ENCODE results near the gene ELANE.
"Not testable (repeated sequence)": the region's sequence is repeated elsewhere in the genome, so short reads cannot be mapped to it uniquely, and the experiment has no call there.

Gene ELANE

DNA sequence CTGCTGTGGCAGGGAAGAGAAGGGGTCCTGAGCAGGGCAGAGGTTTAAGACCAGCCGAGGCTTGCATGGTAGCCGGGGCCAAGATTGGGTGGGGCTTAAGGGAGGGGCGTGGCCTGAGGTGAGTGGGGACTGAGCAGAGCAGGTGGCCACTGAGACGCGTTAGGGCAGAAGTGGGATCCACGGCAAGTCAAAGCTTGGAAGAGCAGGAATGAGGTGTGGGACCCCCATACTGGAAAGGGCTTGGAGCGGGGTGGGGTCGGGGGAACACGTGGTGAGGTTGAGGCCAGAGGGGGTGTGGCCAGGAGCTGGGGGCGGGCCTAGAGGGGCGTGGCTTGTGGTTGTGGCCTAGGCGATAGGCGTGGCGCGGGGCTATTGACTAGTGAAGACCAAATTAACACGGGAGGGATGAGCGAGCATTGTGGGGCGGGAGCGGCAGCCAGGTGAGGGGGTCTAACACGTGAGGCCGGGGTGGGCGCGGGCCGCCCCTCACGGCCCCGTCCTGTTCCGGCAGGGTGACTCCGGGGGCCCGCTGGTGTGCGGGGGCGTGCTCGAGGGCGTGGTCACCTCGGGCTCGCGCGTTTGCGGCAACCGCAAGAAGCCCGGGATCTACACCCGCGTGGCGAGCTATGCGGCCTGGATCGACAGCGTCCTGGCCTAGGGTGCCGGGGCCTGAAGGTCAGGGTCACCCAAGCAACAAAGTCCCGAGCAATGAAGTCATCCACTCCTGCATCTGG lies 10.6 kb downstream of the ELANE start:
- DNase-seq (ENCODE audit: low spot score), result peak; percentile 54

DNA sequence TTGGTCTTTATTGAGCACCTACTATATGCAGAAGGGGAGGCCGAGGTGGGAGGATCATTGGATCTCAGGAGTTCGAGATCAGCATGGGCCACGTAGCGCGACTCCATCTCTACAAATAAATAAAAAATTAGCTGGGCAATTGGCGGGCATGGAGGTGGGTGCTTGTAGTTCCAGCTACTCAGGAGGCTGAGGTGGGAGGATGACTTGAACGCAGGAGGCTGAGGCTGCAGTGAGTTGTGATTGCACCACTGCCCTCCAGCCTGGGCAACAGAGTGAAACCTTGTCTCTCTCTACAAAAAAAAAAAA lies 11.2 kb downstream of the ELANE start:
- DNase-seq (ENCODE audit: low spot score), result no peak

DNA sequence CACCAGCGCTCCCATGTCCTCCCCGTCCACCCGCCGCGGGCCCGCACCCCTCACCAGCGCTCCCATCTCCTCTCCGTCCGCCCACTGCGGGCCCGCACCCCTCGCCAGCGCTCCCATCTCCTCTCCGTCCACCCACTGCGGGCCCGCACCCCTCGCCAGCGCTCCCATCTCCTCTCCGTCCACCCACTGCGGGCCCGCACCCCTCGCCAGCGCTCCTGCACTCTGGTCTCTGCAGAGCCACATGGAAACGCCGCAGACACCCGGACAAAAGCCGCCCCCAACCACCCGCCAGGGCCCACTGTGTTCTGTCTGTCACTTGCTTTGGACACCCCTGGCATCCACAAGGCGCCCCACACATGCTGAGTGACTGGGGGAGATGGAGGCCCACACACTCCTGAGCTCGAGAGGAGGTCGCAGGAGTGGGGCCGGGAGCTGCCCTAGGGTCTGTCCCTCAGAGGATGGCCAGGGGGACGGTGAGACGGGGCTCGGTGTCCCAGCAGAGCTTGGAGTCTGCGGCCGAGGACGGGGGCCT lies 14.7 kb downstream of the ELANE start:
- DNase-seq (ENCODE audit: low spot score), result no peak

DNA sequence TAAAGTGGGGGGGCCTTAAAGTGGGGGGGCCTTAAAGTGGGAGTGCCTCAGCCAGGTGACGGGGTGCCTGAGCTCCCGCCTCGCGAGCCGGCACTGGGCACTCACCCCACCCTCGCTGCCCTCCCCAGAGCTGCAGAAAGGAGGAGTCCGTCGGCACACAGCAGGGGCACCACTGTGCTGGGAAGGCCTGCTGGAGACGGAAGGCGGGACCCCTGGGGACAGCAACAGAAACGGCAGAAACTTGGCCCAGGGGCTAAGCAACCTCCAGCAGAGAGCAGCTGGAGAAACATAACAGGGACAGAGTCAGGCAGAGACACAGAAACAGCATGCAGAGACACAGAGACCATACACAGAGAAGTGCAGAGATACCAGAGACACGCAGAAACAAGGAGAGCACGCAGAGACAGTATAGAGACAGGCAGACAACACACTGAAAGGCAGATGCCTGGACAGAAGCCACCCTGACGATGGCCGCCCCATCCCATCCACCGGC lies 15.2 kb downstream of the ELANE start:
- DNase-seq (ENCODE audit: low spot score), result no peak

DNA sequence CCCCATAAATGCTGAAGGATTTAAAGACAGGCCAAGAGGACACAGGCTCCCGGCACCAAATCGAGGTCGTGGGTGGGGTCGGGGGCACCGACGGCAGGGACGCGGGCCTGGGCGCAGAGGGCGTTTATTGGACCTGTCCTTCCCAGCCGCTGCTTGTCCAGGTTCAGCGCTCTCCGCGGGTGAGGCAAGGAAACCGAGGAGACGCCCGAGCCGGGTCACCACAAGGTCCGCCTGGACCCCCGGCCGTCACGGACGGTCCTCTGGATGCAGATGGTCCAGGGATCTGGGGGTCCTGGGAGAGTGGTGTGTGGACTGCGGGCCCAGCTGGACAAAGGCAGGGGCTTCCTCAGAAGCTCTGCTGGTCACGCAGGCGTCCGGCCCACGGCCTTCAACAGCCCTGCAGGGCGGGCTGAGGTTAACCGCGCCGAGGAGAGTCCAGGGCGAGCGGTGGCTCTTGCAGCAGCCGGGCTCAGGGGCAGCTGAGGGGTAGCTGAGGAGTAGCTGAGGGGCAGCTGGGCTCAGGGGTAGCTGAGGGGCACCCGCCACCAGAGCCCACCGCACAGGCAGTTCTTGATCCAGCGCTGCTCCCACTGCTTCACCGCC lies 15.9 kb downstream of the ELANE start:
- no peak for DNase-seq (ENCODE audit: low spot score)

DNA sequence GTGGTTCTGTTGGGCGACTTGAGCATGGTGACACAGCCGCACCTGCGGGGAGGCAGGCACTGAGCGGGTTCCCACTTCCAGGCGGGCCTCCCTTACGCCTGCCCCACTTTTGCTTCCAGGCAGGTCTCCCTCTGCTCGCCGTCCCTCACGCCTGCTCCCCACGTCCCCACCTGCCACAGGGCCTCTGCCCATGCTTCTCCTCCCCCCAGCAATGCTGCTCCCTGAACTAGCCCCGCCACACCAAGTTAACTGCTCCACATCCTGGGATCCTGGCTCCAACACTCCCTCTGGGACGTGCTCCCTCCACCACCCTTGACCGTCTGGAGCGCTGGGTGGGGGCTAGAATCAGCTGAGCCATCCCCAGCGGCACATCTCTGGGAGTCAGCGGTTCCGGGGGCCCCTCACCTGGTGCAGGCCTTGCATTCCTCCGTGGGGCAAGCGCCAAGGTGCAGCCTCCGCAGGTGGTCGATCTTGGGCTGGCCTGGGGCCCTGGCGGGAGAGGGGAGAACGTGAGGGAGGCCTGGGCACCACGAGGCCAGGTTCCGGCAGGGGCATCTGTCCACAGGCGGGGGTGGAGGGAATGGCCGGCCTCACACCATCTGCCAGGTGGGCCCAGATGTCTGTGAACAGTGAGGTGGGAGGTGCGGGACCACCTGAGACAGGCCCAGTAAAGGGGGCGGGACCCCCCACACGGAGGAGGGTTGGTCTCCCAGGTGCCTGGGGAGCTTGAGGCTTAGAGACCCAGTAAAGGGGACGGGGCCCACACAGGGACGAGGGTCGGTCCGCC lies 16.5 kb downstream of the ELANE start:
- DNase-seq (ENCODE audit: low spot score), result no peak

DNA sequence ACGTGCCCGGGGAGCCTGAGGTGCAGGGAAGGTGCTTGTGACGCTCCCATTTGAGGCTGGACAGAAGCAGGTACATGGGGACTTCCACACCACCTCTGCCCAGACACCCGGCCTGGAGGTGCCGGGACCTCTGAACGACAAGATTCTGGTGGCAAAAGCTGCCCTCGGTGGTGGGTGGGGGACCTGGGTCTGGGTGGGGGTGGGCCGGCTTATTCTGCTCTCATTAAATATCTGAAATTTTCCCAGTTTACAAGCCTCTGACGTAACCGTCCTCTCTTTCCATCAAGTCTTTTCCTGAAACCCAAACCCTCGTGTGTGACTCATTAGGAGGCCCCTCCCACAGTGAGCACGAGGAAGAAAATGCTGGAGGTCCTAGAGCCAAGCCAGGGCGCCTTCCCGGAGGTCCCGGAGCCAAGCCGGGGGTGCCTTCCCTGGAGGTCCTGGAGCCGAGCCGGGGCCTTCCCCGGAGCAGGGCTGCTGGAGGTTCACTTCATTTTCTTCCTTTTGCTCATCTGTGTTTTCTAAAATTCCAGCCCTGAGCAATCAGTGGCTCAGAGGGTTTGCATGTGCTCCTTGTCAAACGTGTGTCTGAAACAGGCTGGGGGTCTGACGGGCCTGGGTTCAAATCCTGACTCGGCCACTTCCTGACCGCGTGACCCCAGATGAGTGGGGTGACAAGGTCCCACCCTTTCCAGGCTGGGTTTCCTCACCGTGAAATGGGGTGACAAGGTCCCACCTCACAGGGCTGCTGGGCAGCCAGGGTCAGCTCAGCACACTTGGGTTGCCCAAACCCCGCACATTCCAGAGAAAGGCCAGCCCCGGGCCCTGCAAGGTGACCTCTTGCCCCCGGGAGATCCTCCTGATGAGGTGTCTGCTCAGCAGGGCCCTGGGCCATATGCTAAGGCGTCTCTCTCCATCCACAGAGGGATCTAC lies 17.4 kb downstream of the ELANE start:
- DNase-seq (ENCODE audit: low spot score), result peak; percentile 92

DNA sequence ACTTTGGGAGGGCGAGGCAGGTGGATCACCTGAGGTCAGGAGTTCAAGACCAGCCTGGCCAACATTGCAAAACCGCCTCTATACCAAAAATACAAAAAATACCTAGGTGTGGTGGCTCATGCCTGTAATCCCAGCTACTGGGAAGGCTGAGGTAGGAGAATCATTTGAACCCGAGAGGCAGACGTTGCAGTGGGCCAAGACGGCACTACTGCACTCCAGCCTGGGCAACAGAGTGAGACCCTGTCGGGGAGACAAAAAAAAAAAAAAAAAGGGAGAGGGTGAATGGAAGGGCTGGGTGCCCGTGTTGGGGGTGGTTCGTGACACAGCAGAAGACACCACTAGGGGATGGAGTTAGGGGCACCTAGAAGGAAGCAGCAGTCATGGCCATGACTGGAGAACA lies 18.2 kb downstream of the ELANE start:
- DNase-seq (ENCODE audit: low spot score), result no peak

DNA sequence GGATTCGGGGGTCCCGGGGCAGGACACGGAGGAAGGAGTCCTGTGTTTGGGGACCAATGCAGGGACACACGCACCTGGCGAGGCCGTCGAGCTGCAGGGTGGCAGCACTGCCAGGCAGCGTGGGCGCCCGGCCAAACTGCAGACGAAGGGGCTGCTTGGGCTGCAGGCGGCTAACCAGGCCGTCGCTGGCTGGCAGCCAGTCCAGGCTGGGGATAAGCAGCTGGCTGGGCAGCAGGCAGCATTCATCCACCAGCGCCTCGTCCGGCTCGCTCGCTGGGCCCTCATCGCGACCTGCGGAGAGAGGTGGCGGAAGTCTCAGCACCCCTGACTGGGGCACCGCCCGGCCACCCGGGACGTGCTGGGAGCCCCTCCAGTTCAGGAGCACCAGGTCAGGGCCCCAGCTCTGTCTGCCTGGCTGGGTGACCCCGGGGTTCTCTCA lies 18.9 kb downstream of the ELANE start:
- no peak for DNase-seq (ENCODE audit: low spot score)

DNA sequence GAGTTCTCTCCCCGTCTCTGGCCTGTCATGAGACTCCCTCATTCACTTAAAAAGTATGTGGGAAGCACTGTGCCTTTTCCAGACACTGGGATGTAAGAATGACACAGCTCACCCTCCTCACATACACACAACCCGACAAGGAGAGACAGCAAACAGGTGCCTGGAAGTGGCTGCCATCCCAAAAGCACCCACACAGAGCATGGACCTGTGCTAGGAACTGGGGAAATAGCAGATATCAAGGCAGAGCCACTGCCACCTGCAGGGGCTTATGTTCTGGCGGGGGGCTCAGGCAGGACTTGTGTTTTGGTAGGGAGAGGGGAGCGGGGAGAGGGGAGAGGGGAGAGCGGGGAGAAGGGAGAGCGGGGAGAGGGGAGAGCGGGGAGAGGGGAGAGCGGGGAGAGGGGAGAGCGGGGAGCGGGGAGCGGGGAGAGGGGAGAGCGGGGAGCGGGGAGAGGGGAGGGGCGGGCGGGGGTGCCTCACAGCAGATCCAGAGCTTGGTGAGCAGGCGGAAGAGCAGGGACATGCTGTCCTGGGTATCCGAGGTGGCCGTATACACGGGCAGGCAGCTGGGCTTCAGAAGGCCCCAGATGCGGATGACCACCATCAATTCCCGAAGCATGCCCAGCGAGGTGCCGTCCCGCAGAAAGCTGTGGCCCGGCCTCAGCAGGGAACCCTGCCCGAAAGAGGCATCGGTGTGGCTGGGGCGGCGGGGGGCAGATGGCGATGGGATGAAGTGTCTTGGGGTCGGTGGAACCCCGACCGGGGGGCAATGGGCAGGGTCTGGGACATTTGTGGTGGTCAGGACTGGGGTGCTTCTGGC lies 19.6 kb downstream of the ELANE start:
- DNase-seq (ENCODE audit: low spot score), result no peak

DNA sequence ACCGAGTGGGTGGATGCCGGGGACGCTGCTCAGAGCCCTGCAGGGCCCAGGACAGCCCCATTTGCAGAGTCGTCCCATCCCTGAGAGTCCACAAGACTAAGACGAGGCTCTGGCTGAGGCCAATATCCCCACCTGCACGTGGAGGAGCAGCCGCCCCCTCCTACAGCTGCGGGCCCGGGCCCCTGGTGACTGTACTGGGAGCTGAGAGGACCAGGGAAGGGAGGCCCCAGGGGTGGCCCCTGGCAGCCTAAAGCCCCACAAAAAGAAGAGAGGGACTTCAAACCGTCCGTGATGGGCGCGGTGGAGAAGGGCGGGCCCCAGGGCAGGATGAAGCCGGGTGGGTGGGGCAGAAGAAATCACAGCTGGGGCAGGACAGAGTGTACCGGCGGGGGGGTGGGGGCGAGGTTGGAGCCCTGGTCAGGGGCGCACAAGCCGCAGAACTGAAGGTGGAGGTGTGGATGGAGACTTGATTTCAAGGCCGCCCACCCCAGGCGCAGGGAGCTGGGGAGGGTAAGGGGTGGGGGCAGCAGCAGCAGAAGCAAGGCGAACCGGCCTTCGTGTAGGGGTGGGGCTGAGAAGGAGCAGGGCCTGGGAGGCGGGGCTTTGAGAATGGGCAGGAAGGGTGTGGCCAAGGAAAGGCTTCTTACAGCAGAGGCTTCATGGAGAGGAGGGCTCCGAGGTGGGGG lies 20.3 kb downstream of the ELANE start:
- DNase-seq (ENCODE audit: low spot score), result peak; percentile 64

DNA sequence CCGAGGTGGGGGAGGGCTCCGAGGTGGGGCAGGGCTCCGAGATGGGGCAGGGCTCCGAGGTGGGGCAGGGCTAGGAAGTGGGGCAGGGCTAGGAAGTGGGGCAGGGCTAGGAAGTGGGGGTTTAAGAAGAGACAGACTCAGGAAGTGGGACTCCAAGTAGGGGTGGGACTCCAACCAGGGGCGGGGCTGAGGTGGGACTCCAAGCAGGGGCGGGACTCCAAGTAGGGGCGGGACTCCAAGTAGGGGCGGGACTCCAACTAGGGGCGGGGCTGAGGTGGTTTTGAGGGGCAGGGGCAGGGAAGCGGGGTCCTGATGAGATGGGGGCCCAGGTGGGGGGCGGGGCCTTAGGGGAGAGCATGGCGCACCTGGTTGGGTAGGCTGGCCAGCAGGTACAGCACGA lies 21.0 kb downstream of the ELANE start:
- DNase-seq (ENCODE audit: low spot score), result peak; percentile 56

DNA sequence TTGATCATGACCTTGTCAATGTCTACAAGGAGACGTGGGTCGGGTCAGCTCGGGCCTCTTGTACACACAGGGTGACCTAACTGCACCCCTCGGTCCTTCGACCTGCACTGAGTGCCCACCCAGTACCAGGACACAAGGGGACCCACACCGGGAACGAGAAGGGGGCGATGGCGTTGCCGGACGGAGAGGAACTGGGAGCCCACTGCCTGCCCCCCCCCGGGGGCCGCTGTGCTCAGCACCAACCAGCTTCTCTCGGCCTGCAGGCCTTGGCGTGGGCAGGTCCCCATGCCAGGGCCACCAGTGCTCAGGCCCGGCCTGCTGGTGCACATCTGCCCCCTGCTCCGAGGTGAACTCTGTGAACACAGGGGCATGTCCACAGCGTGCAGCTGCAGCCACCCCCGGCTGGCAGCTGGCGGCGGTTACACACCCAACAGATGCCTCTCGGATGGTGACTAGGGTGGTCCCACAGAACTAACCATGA lies 21.5 kb downstream of the ELANE start:
- no peak for DNase-seq (ENCODE audit: low spot score)

DNA sequence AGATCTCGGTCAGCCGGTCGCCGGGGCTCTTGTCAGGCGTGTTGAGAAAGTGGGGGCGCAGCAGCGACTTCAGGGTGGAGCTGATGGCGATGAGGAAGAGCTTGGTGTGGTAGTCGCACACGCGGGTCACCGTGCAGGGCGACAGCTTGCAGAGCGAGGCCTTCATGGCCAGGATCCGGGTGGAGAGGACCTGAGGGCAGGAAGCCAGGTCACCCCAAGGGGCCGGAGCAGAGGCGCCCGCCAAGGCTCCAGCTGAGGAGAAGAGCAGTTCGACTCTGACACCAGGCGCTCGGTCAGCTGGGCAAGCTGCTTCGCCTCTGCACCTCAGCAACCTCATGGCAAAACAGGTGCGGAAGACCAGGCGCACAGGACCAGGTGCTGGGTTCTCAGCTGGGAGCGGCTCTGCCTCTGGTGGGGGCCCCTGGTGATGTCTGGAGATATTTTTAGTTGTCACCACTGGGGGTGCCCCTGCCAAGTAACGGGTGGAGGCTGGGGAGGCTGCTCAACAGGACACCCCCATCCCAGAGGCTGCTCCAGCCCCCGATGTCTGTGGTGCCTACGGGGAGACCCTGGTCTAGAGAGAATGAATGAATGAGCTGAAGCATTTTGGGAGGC lies 23.3 kb downstream of the ELANE start:
- no peak for DNase-seq (ENCODE audit: low spot score)

DNA sequence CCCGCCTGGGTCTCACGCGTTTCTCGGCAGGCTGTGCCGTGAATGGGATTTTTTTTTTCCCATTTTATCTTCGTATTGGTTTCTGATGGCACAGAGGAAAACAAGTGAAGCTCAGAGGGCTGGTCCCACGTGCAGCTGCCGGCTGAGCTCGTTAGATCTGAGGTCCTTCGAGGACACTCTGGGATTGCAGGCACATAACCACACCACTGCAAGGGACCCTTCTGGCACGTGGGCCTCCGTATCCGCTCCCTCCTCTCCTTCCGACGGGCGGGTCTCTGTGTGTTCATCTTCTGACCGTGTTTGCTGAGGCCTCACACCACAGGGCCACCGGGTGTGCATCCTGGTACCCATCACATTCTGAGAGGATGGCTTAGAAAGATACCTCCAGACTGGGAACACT lies 24.0 kb downstream of the ELANE start:
- DNase-seq (ENCODE audit: low spot score), result no peak

DNA sequence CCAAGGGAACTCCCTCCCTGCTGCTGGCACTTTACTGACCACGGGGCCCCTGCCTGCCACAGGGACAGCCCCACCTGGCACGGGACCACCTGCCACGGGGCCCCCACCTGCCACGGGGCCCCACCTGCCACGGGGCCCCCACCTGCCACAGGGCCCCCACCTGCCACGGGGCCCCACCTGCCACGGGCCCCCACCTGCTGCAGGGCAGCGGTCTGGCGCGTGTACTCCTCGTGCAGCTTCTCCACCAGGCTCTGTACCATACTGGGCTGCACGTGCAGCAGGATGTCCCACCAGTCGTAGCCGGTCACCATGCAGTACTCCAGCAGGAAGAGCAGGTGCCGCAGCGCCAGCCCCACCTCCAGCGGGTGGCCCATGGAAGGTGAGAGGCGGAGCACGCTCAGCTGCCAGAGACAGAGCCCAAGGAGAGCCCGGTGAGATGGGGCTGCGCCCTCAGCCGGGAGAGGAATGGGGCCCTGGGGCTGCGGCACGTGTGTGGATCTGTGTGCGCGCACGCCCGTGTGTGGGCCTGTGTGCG lies 24.7 kb downstream of the ELANE start:
- DNase-seq (ENCODE audit: low spot score), result no peak

DNA sequence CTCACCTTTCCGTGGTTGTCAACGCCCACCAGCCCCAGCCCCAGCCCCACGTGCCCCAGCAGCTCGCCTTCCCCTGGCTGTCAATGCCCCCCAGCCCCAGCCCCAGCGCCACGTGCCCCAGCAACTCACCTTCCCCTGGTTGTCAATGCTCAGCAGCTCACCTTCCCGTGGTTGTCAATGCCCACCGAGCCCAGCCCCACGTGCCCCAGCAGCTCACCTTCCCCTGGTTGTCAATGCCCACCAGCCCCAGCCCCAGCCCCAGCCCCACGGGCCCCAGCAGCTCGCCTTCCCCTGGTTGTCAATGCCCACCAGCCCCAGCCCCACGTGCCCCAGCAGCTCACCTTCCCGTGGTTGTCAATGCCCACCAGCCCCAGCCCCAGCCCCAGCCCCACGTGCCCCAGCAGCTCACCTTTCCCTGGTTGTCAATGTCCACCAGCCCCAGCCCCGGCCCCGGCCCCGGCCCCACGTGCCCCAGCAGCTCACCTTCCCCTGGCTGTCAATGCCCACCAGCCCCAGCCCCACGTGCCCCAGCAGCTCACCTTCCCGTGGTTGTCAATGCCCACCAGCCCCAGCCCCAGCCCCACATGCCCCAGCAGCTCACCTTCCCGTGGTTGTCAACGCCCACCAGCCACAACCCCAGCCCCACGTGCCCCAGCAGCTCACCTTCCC lies 26.0 kb downstream of the ELANE start:
- not testable (repeated sequence) for DNase-seq (ENCODE audit: low spot score)

DNA sequence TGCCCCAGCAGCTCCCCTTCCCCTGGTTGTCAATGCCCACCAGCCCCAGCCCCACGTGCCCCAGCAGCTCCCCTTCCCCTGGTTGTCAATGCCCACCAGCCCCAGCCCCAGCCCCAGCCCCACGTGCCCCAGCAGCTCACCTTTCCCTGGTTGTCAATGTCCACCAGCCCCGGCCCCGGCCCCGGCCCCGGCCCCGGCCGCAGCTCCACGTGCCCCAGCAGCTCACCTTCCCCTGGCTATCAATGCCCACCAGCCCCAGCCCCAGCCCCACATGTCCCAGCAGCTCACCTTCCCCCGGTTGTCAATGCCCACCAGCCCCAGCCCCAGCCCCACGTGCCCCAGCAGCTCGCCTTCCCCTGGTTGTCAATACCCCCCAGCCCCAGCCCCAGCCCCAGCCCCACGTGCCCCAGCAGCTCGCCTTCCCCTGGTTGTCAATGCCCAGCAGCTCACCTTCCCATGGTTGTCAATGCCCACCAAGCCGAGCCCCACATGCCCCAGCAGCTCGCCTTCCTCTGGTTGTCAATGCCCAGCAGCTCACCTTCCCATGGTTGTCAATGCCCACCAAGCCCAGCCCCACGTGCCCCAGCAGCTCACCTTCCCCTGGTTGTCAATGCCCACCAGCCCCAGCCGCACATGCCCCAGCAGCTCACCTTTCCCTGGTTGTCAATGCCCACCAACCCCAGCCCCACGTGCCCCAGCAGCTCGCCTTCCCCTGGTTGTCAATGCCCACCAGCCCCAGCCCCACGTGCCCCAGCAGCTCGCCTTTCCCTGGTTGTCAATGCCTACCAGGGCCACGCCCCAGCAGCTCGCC lies 26.9 kb downstream of the ELANE start:
- not testable (repeated sequence) for DNase-seq (ENCODE audit: low spot score)
